Measurements from ENCODE around the gene C5orf63. TPM values are rescaled to one million over a fixed set of nuclear protein-coding genes. Genes with fewer than 3 reads are reported as not detected.

Gene C5orf63
- total and polyA plus RNA-seq, 2 of the 8 experiments (the other 6 are each of a cell fraction or from before 2014, with no cell fraction given): 0.67 to 0.71 TPM

- POLR2A ChIA-PET (ENCODE audit: partially characterized antibody): no interaction called here
- Histone ChIP-seq H2AK5ac (ENCODE audit: low read depth, low read length) (no peak overlapping the region), H2BK12ac (ENCODE audit: low read depth, low read length) (no peak overlapping the region), H3K56ac (replicated peaks; ENCODE audit: insufficient read length, low read depth, low read length) (no peak overlapping the region), H3K23ac (ENCODE audit: insufficient read length) (no peak overlapping the region), H2BK120ac (replicated peaks; ENCODE audit: low read depth, low read length) (no peak overlapping the region), H2BK15ac (ENCODE audit: low read length) (no peak overlapping the region), H3K4me1 (replicated peaks in 1 of 4; ENCODE audit: control insufficient read depth in 3 of 4, insufficient read depth in 4 of 4, low read length in 3 of 4) (peaks cover 0 to 5% (median 4%) of the 10 kb centered on the region in 4 experiments; a peak in 4 of 7 replicates), H3K79me1 (ENCODE audit: low read depth, low read length) (no peaks in the 10 kb centered on the region), H3K4me3 (ENCODE audit: extremely low read depth in 1 of 4, insufficient read depth in 2 of 4, low read depth in 3 of 4, low read length in 4 of 4) (no peak overlapping the region), H2BK20ac (ENCODE audit: low read length) (peak overlapping the region; percentile 11; the same call in 1 of the 2 replicates), H3K27me3 (replicated peaks in 1 of 4; ENCODE audit: control insufficient read depth in 3 of 4, extremely low read depth in 1 of 4, insufficient read depth in 3 of 4, low read length in 3 of 4) (no peaks in the 10 kb centered on the region), H4K5ac (ENCODE audit: insufficient read length, low read depth, low read length) (no peak overlapping the region), H2BK5ac (ENCODE audit: low read depth, low read length) (no peak overlapping the region), H3K36me3 (ENCODE audit: control insufficient read depth in 2 of 4, insufficient read depth in 4 of 4, low read length in 3 of 4) (no peaks in the 10 kb centered on the region), H4K91ac (replicated peaks; ENCODE audit: insufficient read length, low read length) (no peak overlapping the region), H3K4ac (replicated peaks; ENCODE audit: insufficient read length, low read depth, low read length) (no peak overlapping the region), H3K79me2 (ENCODE audit: control insufficient read depth in 1 of 2, insufficient read depth in 2 of 2, low read length in 2 of 2) (no peaks in the 10 kb centered on the region), H3K23me2 (ENCODE audit: low read depth, low read length) (no peaks in the 10 kb centered on the region; the same call in none of the 2 replicates), H4K8ac (ENCODE audit: extremely low read depth, insufficient read depth, low read length) (no peak overlapping the region), H2AFZ (ENCODE audit: low read length) (0 out of 2 replicates have a peak overlapping the region, but pooled peaks have one; percentile 5), H3K4me2 (ENCODE audit: insufficient read depth in 1 of 2, low read depth in 2 of 2, low read length in 2 of 2) (no peak overlapping the region), H3K27ac (ENCODE audit: low read depth, low read length) (no peak overlapping the region), H3K14ac (ENCODE audit: insufficient read length) (no peak overlapping the region), H3K9ac (replicated peaks in 1 of 4; ENCODE audit: extremely low read depth in 1 of 4, low read depth in 3 of 4, low read length in 3 of 4) (no peak overlapping the region), H4K20me1 (replicated peaks in 1 of 2; ENCODE audit: control insufficient read depth in 1 of 2, insufficient read depth in 2 of 2, low read length in 2 of 2) (no peaks in the 10 kb centered on the region), H3K9me3 (ENCODE audit: insufficient read depth in 2 of 2, low read depth in 1 of 2, low read length in 1 of 2) (no peaks in the 10 kb centered on the region), H3K18ac (ENCODE audit: extremely low read depth, low read length) (no peak overlapping the region)
- no peak for TF ChIP-seq KDM5A (IDR thresholded peaks at IDR 0.05; ENCODE audit: low read length)
- WGBS, 2 experiments (ENCODE audit: extremely low coverage in 1 of 2, insufficient coverage in 1 of 2, insufficient read length in 1 of 2, insufficient replicate concordance in 2 of 2, low coverage in 1 of 2, low lambda C conversion rate in 2 of 2, missing lambda C conversion rate in 1 of 2): 93% methylated on average over 2 of the region's 2 CpGs; no CpG with 5 or more reads in 1 of the 2 experiments
- CTCF ChIA-PET (ENCODE audit: partially characterized antibody): interaction anchor here (0.9 kb wide), 1 partner anchor 8 kb away, joined by 4 read pairs; no protein-coding TSS in a partner anchor
- FAIRE-seq (no peak), DNase-seq (ENCODE audit: low read depth in 1 of 2, low spot score in 2 of 2) (no peak)
Observed at GRCh38 chr5:127083711-127084110, 10.4 kb upstream of the C5orf63 start.

Data from H1 (cell line).